Adrenal gland (tissue), 12 donors: ENCODE results near the gene PCDH10. TPM values are rescaled to one million over a fixed set of nuclear protein-coding genes. Genes with fewer than 3 reads are reported as not detected.

Experiments
- DNase-seq, 7 donors: peaks; one replicate each; pipeline ENCODE4 v3.0.0-alpha.2; 2019 to 2020
- H3K27ac ChIP-seq, 5 donors: fragments of 200-600 bp; sonication (generic) in 4 of 5; 1 replicate in 3 of 5; 2 replicates in 2 of 5; pipeline versions ENCODE4 v1.5.1 to v1.8.0; 2016 to 2020; ENCODE audit warnings: mild to moderate bottlenecking in 1 of 5
- H3K27me3 ChIP-seq: fragments of 200-600 bp; 2 replicates; pipeline ENCODE4 v1.8.0; 2021
- H3K36me3 ChIP-seq, 2 donors: fragments of 200-600 bp; replicated peaks in 1 of 2; 1 replicate in 1 of 2; 2 replicates in 1 of 2; pipeline versions ENCODE4 v1.5.1 to v1.8.0; 2018 to 2022
- H3K4me1 ChIP-seq, 2 donors: fragments of 200-600 bp; replicated peaks in 1 of 2; 1 replicate in 1 of 2; 2 replicates in 1 of 2; pipeline versions ENCODE4 v1.5.1 to v1.8.0; 2018 to 2021
- H3K4me3 ChIP-seq, 4 donors: fragments of 200-600 bp; sonication (generic) in 3 of 4; one replicate each; pipeline ENCODE4 v1.5.1; 2016 to 2018
- H3K9me3 ChIP-seq, 3 donors: fragments of 200-600 bp; sonication (generic) in 1 of 3; replicated peaks in 1 of 3; 1 replicate in 2 of 3; 2 replicates in 1 of 3; pipeline versions ENCODE4 v1.5.1 to v1.8.0; 2016 to 2021
- CTCF ChIP-seq, 6 experiments: fragments of 450-650 bp in 4 of 6; fragments of 200-600 bp in 2 of 6; sonication (generic) in 1 of 6; IDR thresholded peaks; 1 replicate in 5 of 6; 2 replicates in 1 of 6; pipeline versions ENCODE4 v1.5.1 to v1.8.0; 2016 to 2021; ENCODE audit warnings: antibody characterized with exemption in 6 of 6, mild to moderate bottlenecking in 2 of 6, moderate library complexity in 1 of 6
- POLR2A ChIP-seq, 2 donors: fragments of 450-650 bp; IDR thresholded peaks; one replicate each; pipeline ENCODE4 v1.6.1; 2017; ENCODE audit warnings: antibody characterized with exemption in 2 of 2, mild to moderate bottlenecking in 2 of 2, moderate library complexity in 1 of 2
- WGBS, 4 donors: extraction: QIAGEN DNeasy Blood & Tissue Kit in 2 of 4; methylation state at CpG; one replicate each; pipeline versions ENCODE4 v1.1.5 to v1.1.7; 2013 to 2017; 5-methylcytosine and 5-hydroxymethylcytosine counted together
- intact Hi-C, 2 donors: fragments of 100-400 bp; cut with DNase I; formaldehyde crosslinking; loops; one replicate each; pipeline versions ENCODE4 v1.14.1 to v1.15.0; 2022 to 2023
- polyA plus RNA-seq, 3 donors: library from polyadenylated mRNA; stranded (reverse); fragments of 200-250 nt in 2 of 3; fragments of 350-450 nt in 1 of 3; fragmentation: Illumina TruSeq in 1 of 3; extraction: RNeasy Lipid Tissue Mini Kit (QIAGEN cat#74804) in 1 of 3; gene quantifications; one replicate each; pipeline ENCODE4 v1.2.3, GENCODE V29; 2013 to 2014
- total RNA-seq, 9 donors: library from RNA; depleted of rRNA in 4 of 9; stranded (reverse); fragments of >200 nt in 4 of 9; fragments of 120-200 nt in 1 of 9; fragmentation: NEBNext Ultra II Directional in 1 of 9; extraction: Animal tissue kit (Norgen Biotek cat#: 25700) in 1 of 9; gene quantifications; one replicate each; pipeline versions ENCODE4 v1.1.0 to v1.2.4, GENCODE V29; 2013 to 2023
- donor health status: healthy with polysubstance abuse.
- donor health status: Bipolar disorder and iron deficiency.
- donor health status: DM: yes; HTN: yes; CAD: no.
- donor health status: DM: no; HTN: no; CAD: no.
- donor health status: DM: no; HTN: no; CAD: no.
- donor health status: DM: yes; HTN: yes; CAD: no.

The PCDH10 gene
- total and polyA plus RNA-seq, 12 donors, result 0.84 to 18.6 (median 6.5) TPM

GRCh38 chr4:133178956-133179355 is 29.9 kb downstream of the PCDH10 start:
- no peaks in the 10 kb centered on the region for H3K36me3 ChIP-seq
- intact Hi-C loops, result no loop called here
- H3K9me3 ChIP-seq, result no peaks in the 10 kb centered on the region
- no peak for TF ChIP-seq CTCF (IDR thresholded peaks at IDR 0.05)
- no peak for TF ChIP-seq POLR2A (IDR thresholded peaks at IDR 0.05)
- H3K27ac ChIP-seq, result no peak overlapping the region
- H3K4me3 ChIP-seq, result no peak overlapping the region
- DNase-seq, result no peak
- 75 to 89% (median 86%) methylated on average over 2 of the region's 2 CpGs for WGBS, 4 donors
- no peaks in the 10 kb centered on the region for H3K27me3 ChIP-seq
- no peaks in the 10 kb centered on the region for H3K4me1 ChIP-seq

- Histone ChIP-seq H3K4me3 (no peak overlapping the region), H3K9me3 (no peaks in the 10 kb centered on the region), H3K36me3 (no peaks in the 10 kb centered on the region), H3K4me1 (no peaks in the 10 kb centered on the region), H3K27ac (no peak overlapping the region), H3K27me3 (no peaks in the 10 kb centered on the region)
- intact Hi-C loops, result no loop called here
- DNase-seq, result no peak
- TF ChIP-seq POLR2A (IDR thresholded peaks at IDR 0.05), result no peak
- TF ChIP-seq CTCF (IDR thresholded peaks at IDR 0.05), result no peak
Observed at GRCh38 chr4:133186210-133186609, 37.1 kb downstream of the PCDH10 start.

GRCh38 chr4:133186845-133187244 is 37.8 kb downstream of the PCDH10 start:
- intact Hi-C loops, result no loop called here
- Histone ChIP-seq H3K4me1 (no peaks in the 10 kb centered on the region), H3K4me3 (no peak overlapping the region), H3K9me3 (no peaks in the 10 kb centered on the region), H3K27me3 (no peaks in the 10 kb centered on the region), H3K36me3 (no peaks in the 10 kb centered on the region), H3K27ac (no peak overlapping the region)
- WGBS, 4 donors, result 87 to 92% (median 90%) methylated on average over 5 of the region's 5 CpGs
- no peak for DNase-seq
- TF ChIP-seq POLR2A (IDR thresholded peaks at IDR 0.05), result no peak
- no peak for TF ChIP-seq CTCF (IDR thresholded peaks at IDR 0.05)

- Histone ChIP-seq H3K36me3 (no peaks in the 10 kb centered on the region), H3K4me3 (no peak overlapping the region), H3K9me3 (no peaks in the 10 kb centered on the region), H3K4me1 (no peaks in the 10 kb centered on the region), H3K27me3 (no peaks in the 10 kb centered on the region), H3K27ac (no peak overlapping the region)
- intact Hi-C loops, result no loop called here
- WGBS, 4 donors, result 74 to 83% (median 81%) methylated on average over 8 of the region's 8 CpGs
- TF ChIP-seq POLR2A (IDR thresholded peaks at IDR 0.05) (no peak), CTCF (IDR thresholded peaks at IDR 0.05) (no peak)
- DNase-seq, result no peak
Observed at GRCh38 chr4:133188433-133189146, 39.5 kb downstream of the PCDH10 start.
